ENCODE measurements around the gene DNAJB9. TPM values are rescaled to one million over a fixed set of nuclear protein-coding genes. Genes with fewer than 3 reads are reported as not detected.
"Not testable (repeated sequence)": the region's sequence is repeated elsewhere in the genome, so short reads cannot be mapped to it uniquely, and the experiment has no call there.

Gene DNAJB9
- total RNA-seq, 1 experiment from 2014 or later: 11.1 TPM

GRCh38 chr7:108556665-108557064, 13.0 kb upstream of the DNAJB9 start:
- H3K27ac ChIP-seq (ENCODE audit: low read length); H3K36me3 ChIP-seq (ENCODE audit: control insufficient read depth, insufficient read depth, low read length); ATAC-seq; POLR2A ChIA-PET; BruUV-seq (replicated peaks); H3K4me3 ChIP-seq (ENCODE audit: low read depth in 2 of 2, low read length in 2 of 2); in situ Hi-C loops (cut with HindIII; ENCODE audit: low pct_unique_long_range_greater_than_20kb, low sequenced_read_pairs); H3K9me3 ChIP-seq (ENCODE audit: control insufficient read depth, insufficient read depth, low read depth, low read length); intact Hi-C loops (cut with micrococcal nuclease; ENCODE audit: unreplicated experiment); H3K4me1 ChIP-seq (ENCODE audit: control insufficient read depth, insufficient read depth, low read length); H3K27me3 ChIP-seq (ENCODE audit: control insufficient read depth, insufficient read depth, low read length); CTCF ChIA-PET; DNase-seq (ENCODE audit: low read depth, low spot score): not testable (repeated sequence)

- no peaks in the 10 kb centered on the region for H3K27me3 ChIP-seq (ENCODE audit: control insufficient read depth, insufficient read depth, low read length)
- no peaks in the 10 kb centered on the region for H3K9me3 ChIP-seq (ENCODE audit: control insufficient read depth, insufficient read depth, low read depth, low read length)
- no TSS peak for BruUV-seq (replicated peaks)
- H3K36me3 ChIP-seq (ENCODE audit: control insufficient read depth, insufficient read depth, low read length): no peaks in the 10 kb centered on the region
- no peak overlapping the region for H3K4me3 ChIP-seq (ENCODE audit: low read depth in 2 of 2, low read length in 2 of 2)
- DNase-seq (ENCODE audit: low read depth, low spot score) (no peak), ATAC-seq (no peak)
- no peak overlapping the region for H3K27ac ChIP-seq (ENCODE audit: low read length)
- CTCF ChIA-PET: no interaction called here
- TF ChIP-seq SIN3A (IDR thresholded peaks at IDR 0.05; ENCODE audit: borderline replicate concordance, insufficient read depth, low read depth, low read length): no peak
- POLR2A ChIA-PET: no interaction called here
- intact Hi-C loops (cut with micrococcal nuclease; ENCODE audit: unreplicated experiment): no loop called here
- in situ Hi-C loops (cut with HindIII; ENCODE audit: low pct_unique_long_range_greater_than_20kb, low sequenced_read_pairs): no loop called here
- H3K4me1 ChIP-seq (ENCODE audit: control insufficient read depth, insufficient read depth, low read length): no peaks in the 10 kb centered on the region
These were observed 12.5 kb upstream of the DNAJB9 start for GRCh38 chr7:108557191-108557590.

- no peak for ATAC-seq
- TF ChIP-seq CTCF (IDR thresholded peaks at IDR 0.05) (no peak), SIN3A (IDR thresholded peaks at IDR 0.05; ENCODE audit: borderline replicate concordance, insufficient read depth, low read depth, low read length) (no peak), TCF7L2 (IDR thresholded peaks at IDR 0.05; ENCODE audit: low read depth, low read length) (no peak), REST (IDR thresholded peaks at IDR 0.05; ENCODE audit: insufficient read depth in 1 of 2, low read depth in 2 of 2, low read length in 1 of 2) (no peak), POLR2AphosphoS5 (IDR thresholded peaks at IDR 0.05; ENCODE audit: low read depth, low read length) (no peak)
- Histone ChIP-seq H3K4me3 (ENCODE audit: low read depth in 2 of 2, low read length in 2 of 2) (no peak overlapping the region), H3K27me3 (ENCODE audit: control insufficient read depth, insufficient read depth, low read length) (no peaks in the 10 kb centered on the region), H3K27ac (ENCODE audit: low read length) (no peak overlapping the region), H3K4me1 (ENCODE audit: control insufficient read depth, insufficient read depth, low read length) (no peaks in the 10 kb centered on the region), H3K36me3 (ENCODE audit: control insufficient read depth, insufficient read depth, low read length) (no peaks in the 10 kb centered on the region), H3K9me3 (ENCODE audit: control insufficient read depth, insufficient read depth, low read depth, low read length) (no peaks in the 10 kb centered on the region)
- intact Hi-C loops (cut with micrococcal nuclease; ENCODE audit: unreplicated experiment) (no loop called here), in situ Hi-C loops (cut with HindIII; ENCODE audit: low pct_unique_long_range_greater_than_20kb, low sequenced_read_pairs) (no loop called here)
- CTCF ChIA-PET: no interaction called here
- no peak for DNase-seq (ENCODE audit: low read depth, low spot score)
- POLR2A ChIA-PET: no interaction called here
- BruUV-seq (replicated peaks): no TSS peak
These were observed 12.1 kb upstream of the DNAJB9 start for GRCh38 chr7:108557617-108558016.
